Embryonic facial prominence (tissue), 1 donor: Measurements from ENCODE around the gene RAD51B.

Source experiments
- DNase-seq: peaks from one replicate; pipeline ENCODE4 v3.0.0-alpha.2; 2016; ENCODE audit errors: extremely low spot score

The RAD51B gene

DNA sequence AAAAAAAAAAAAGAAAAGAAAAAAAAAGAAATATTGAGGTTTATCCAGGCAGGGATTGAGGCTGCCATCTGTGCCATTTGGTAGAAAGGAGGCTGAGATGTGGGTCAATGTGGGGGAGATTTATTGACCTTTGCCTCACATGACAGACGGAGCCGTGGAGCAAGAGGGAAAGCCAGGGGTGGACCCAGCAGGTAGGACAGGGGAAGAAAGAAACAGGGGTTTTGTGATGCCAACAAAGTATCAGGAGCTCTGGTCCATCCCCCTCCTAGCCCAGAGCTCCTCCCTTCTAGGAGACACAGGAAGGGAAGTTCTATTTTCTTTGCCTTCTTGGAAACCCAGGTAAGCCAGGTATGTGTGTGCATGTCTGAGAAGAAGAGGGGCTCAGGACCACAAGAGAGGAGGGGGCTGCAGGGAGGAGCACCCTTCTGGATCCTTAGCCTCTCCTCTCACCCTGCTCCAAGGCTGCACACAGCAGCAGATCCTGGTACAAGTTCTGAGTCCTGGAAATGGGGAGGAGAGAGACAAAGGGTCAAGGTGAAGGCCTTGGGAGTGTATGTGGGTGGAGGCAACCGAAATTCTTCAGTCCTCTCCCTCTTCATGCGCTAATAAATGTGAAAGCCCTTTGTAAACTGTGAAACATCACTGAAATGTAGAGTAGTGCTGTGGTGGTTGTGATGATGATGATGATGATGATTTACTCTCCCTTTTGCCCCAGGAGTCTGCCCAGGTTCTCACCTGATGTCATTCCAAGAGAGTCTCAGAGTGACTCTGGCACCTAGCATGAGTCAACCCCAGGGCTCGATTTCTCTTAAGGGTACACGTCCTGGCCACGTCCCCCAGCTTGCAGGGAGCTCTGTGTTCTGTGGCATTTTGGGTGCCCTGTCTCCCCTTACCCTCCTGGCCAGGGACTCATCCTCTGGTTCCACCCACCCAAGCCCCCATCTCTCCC lies 947.0 kb downstream of the RAD51B start:
- DNase-seq = no peak

DNA sequence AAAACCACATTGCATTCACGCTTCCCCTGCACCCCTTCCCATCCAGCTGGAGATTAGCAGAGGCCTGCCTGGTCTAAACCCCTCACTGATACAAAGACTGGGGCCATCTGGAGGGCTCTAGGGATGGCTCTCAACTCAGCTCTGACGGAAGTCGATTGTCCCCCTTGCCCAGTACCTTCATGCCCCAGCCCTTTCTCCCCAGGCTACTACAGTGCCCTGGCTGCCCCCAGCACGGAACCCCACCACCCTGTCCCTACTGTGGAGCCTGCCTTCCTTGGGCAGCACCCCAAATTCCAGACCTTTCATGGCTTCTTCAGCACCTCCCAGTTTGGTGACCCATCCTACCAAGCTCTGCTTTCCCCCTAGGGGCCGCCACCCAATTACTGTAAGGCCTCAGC lies 947.7 kb downstream of the RAD51B start:
- no peak for DNase-seq

DNA sequence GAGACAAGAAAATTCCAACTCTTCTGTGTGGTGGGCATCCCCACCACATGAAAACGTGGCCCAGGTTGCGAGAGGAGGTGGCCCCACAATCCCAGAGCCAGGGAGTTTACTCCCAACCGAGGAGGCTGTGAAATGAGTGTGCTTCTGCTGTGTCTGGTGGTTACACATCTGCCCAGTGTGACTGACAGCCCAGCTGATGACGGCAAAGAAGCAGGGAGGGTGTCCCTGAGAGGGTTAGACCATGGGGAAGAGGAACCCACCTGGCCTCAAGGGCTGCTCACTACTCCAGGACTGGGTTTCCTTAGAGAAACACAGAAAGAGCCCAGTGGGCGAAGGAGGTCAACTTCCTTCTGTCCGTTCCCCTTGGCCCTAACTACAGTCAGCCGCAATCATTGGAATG lies 948.7 kb downstream of the RAD51B start:
- no peak for DNase-seq

DNA sequence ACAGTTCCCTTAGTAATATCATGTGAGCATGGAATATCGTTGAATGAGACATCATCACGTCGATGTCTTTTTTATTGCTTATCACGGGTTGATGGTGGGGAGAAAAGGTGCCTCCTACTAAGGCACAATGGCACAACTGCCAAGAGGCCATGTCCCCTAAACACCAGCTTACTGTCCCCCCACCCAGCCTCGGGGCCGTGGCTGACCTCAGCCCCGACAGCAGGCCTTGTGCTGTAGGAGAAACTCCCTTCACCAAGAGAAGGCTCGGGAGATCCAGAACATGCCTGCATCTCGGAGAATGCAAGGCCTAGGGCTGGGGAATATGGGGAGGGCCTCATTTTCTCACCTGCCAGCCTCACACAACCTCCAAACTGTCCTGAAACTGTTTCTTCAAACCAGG lies 950.5 kb downstream of the RAD51B start:
- DNase-seq = no peak

DNA sequence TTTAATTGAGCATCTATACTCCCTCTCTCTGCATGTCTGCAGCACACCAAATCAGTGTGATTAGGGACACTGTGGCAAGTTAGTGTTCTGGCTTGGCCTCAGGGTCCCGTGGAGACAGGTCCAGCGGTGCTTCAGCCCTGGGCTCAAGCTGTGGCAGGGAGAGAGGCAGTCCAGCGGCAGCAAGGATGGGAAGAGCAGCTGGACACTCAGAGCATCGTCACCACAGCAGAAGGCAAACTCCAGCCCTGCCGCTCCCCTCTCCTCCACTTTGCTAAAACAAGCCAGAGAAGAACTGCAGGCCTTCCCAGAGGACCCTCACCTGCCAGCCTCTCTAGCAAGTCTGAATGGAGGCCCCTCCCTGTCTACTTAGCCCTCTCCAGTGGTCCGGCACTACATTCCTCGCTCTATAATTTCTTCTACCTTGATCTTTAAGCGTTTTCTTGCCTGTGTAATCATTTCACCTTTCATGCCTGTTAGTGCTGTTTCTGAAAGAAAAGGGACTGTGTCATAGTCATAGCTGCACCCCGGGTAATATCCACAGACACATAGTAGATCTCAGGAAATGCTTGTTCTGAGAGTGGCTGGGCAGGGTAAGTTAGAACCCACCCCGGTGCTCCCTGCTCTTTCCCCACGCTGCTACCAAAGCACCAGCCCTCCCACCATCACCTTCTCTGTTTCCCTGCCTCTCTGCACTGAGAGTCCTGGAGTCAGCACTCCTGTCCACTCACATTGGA lies 951.1 kb downstream of the RAD51B start:
- no peak for DNase-seq

DNA sequence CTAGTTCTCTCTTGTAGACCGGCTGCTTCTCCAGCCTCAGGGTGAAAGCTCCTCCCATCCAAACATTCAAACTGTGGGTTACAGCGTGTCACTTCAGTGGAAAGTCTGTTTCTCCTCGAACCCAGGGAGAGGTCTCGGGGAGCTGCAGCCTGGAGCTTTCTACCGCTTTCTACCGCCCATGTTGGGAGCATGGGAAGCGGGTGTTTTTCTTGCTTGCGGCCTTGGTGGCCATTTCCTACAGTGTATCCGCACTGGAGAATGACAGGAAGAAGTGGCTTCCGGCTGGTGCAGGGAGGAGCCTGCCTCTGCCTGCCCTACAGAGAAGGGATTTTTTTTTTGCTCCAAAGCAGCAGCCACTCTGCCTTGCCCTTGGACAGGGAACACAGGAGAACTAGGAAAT lies 952.1 kb downstream of the RAD51B start:
- DNase-seq = no peak

DNA sequence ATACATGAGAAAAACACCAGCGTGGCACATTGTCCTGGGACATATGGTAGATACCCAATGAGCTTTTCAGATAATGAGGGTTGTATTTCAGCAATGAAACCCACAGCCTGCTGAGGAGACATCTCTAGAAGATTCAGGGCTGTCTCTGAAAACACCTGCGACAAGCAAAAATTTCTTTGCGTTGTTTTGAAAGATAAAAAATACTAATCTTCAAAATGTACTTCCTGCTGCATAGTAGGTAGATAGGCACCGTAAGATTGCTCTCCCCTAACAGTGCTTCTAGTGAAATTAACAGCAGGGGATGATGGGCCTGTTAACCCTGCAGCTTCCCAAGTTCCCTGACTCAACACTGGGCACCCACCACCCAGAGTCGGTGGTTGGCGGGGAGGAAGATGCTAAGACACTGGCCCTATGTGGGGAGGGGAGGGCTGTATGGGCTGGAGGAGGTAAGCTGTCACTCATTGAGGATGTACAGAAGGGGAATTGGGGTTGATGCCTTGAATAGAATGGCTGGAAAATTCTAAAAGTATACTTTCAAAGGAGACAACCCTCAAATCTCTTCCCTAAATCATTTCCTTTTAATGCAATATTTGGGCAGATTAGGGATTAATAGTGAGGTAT lies 953.3 kb downstream of the RAD51B start:
- DNase-seq = no peak

DNA sequence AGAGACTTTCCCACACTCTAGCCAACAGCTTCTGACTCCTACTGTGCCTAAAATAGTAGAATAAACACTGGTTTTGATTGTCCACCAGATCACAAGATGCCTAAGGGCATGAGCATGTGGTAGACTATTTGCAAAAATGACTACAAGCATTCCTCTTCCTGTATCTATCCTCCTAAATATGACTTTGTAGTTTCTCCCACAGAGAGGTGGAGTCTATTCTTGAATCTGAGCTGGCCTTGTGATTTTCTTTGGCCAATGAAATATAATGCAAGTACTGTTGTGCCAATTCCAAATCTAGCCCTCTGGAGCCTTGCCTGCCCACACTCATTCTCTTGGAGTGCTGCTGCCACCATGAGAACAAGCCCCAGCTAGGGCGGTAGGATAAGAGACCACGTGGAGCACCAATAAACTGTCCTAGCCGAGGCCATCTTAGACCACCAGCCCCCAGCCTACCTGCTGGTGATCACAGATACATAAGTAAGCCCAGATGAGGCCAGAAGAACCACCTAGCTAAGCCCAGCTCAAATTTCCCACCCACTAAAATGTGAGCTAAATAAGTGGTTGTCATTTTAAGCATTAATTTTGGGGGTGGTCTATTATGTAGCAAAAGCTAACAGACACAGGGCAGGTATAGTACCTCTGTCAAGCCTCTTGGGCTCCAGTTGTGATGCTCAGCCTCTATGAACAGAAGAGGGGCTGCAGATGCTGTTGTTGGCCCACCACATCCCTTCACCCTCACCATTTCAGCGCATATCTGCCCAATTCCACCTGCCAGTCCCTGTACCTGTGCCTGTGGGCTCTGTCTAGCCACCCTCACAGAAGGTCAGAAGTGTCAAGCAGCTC lies 955.4 kb downstream of the RAD51B start:
- DNase-seq = no peak

DNA sequence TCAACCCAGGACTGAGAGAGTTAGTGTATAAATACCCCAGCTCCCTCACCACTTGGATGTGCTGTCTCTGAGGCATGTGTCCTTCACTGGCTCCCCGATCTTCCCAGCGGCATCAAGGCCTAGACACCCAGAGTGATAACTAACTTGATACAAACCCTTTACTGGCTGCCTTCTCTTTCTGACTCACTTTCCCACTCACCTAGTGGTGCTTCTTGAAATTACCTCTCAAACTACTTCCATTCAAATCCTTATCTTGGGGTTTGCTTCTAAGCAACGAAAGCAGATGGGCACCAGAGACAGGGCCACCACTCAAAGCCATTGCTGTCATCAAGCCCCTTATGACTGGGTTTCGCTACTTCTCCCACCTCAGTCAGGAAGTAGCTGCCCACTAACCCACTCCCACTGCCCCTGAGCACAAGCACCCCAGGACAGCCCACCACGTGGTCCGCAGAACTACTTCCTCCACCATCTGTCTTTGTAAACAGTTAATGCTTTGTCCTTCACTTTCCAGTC lies 956.1 kb downstream of the RAD51B start:
- DNase-seq = no peak

DNA sequence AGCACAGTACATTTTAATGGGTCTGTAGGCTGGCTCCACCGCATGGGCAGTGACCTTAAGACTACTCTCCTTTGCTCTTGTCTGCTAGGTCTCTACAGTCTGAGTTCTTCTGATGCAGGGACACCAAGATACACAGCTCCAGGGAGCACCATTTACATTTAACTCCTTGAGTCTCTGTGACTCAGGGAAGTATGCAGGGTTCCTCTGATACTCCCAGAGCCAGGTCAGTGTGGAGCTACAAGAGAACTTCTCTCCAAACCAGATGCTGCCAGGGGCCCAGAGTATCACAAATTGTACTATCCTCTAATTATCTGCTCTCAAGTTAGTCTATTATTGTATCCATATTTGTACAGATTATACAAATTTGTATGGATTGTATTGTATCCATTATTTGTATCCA lies 958.1 kb downstream of the RAD51B start:
- no peak for DNase-seq
